H1 (cell line): Measurements from ENCODE around the gene SESN3. TPM values are rescaled to one million over a fixed set of nuclear protein-coding genes. Genes with fewer than 3 reads are reported as not detected.

Experiments
- CTCF ChIA-PET: fragments of 300-600 bp; sonication (Branson Sonifier 250); formaldehyde crosslinking; loops from one replicate; lab custom pipeline; 2021; ENCODE audit not compliant: partially characterized antibody; lab: Charles Lee
- POLR2A ChIA-PET: fragments of 300-600 bp; sonication (Branson Sonifier 250); formaldehyde crosslinking; loops from one replicate; lab custom pipeline; 2021; ENCODE audit warnings: inconsistent platforms; ENCODE audit not compliant: partially characterized antibody; lab: Charles Lee
- DNase-seq, 2 experiments: peaks; one replicate each; pipeline versions ENCODE4 v3.0.0 to v3.0.0-alpha.2; 2010 to 2022; ENCODE audit warnings: low spot score in 2 of 2, low read depth in 1 of 2, mixed read lengths in 1 of 2
- FAIRE-seq: peaks from 2 replicates; lab custom pipeline; 2011; peaks lifted over from hg19 to GRCh38; lab: Jason Lieb, UNC
- H2AFZ ChIP-seq: 2 replicates; pipeline ENCODE4 v1.8.1; 2012; ENCODE audit warnings: low read length, inconsistent platforms
- H2AK5ac ChIP-seq: 2 replicates; pipeline ENCODE4 v1.6.1; 2013; ENCODE audit warnings: low read depth, low read length
- H2BK120ac ChIP-seq: replicated peaks from 2 replicates; pipeline ENCODE3; 2013; ENCODE audit warnings: low read depth, low read length, inconsistent platforms
- H2BK12ac ChIP-seq: 2 replicates; pipeline ENCODE4 v1.6.1; 2013; ENCODE audit warnings: low read depth, low read length
- H2BK15ac ChIP-seq: 2 replicates; pipeline ENCODE4 v1.6.1; 2013; ENCODE audit warnings: low read length
- H2BK20ac ChIP-seq: 2 replicates; pipeline ENCODE4 v1.6.1; 2013; ENCODE audit warnings: low read length
- H2BK5ac ChIP-seq: 2 replicates; pipeline ENCODE4 v1.6.1; 2013; ENCODE audit warnings: low read depth, low read length
- H3K14ac ChIP-seq: 2 replicates; pipeline ENCODE4 v1.6.1; 2013; ENCODE audit warnings: inconsistent platforms; ENCODE audit not compliant: insufficient read length
- H3K18ac ChIP-seq: 2 replicates; pipeline ENCODE4 v1.6.1; 2013; ENCODE audit warnings: low read length; ENCODE audit errors: extremely low read depth
- H3K23ac ChIP-seq: 2 replicates; pipeline ENCODE4 v1.6.1; 2013; ENCODE audit warnings: inconsistent platforms; ENCODE audit not compliant: insufficient read length
- H3K23me2 ChIP-seq: 2 replicates; pipeline ENCODE4 v1.6.1; 2013; ENCODE audit warnings: low read depth, low read length
- H3K27ac ChIP-seq: 2 replicates; pipeline ENCODE4 v1.6.1; 2011; ENCODE audit warnings: low read depth, low read length, inconsistent platforms
- H3K27me3 ChIP-seq, 4 experiments: replicated peaks in 1 of 4; 1 replicate in 1 of 4; 2 replicates in 3 of 4; pipeline versions ENCODE4 v1.6.1 to v1.8.1; 2011 to 2013; ENCODE audit warnings: low read length in 3 of 4, mild to moderate bottlenecking in 3 of 4, inconsistent platforms in 2 of 4, mixed read lengths in 2 of 4, moderate library complexity in 1 of 4; ENCODE audit not compliant: control insufficient read depth in 3 of 4, insufficient read depth in 3 of 4; ENCODE audit errors: extremely low read depth in 1 of 4
- H3K36me3 ChIP-seq, 4 experiments: 2 replicates each; pipeline versions ENCODE4 v1.6.1 to v1.8.1; 2011 to 2013; ENCODE audit warnings: mild to moderate bottlenecking in 4 of 4, low read length in 3 of 4, moderate library complexity in 2 of 4, control low read depth in 1 of 4, inconsistent platforms in 1 of 4; ENCODE audit not compliant: insufficient read depth in 4 of 4, control insufficient read depth in 2 of 4
- H3K4ac ChIP-seq: replicated peaks from 2 replicates; pipeline ENCODE3; 2013; ENCODE audit warnings: low read length, low read depth, mixed read lengths, inconsistent platforms; ENCODE audit not compliant: insufficient read length
- H3K4me1 ChIP-seq, 4 experiments: replicated peaks in 1 of 4; 1 replicate in 1 of 4; 2 replicates in 3 of 4; pipeline versions ENCODE4 v1.6.1 to v1.8.1; 2011 to 2013; ENCODE audit warnings: low read length in 3 of 4, inconsistent platforms in 2 of 4, mixed read lengths in 1 of 4; ENCODE audit not compliant: insufficient read depth in 4 of 4, control insufficient read depth in 3 of 4
- H3K4me2 ChIP-seq, 2 experiments: 2 replicates each; pipeline versions ENCODE4 v1.6.1 to v1.8.1; 2011 to 2013; ENCODE audit warnings: low read depth in 2 of 2, low read length in 2 of 2, control low read depth in 1 of 2, inconsistent platforms in 1 of 2, mild to moderate bottlenecking in 1 of 2; ENCODE audit not compliant: insufficient read depth in 1 of 2
- H3K4me3 ChIP-seq, 4 experiments: fragments of 200-600, 300-600 bp in 1 of 4; sonication (generic), shearing (Covaris generic), sonication (Bioruptor Twin) in 1 of 4; 2 replicates each; pipeline versions ENCODE4 v1.5.1 to v1.8.1; 2011 to 2016; ENCODE audit warnings: low read length in 4 of 4, low read depth in 3 of 4, control low read depth in 2 of 4, inconsistent platforms in 2 of 4, mild to moderate bottlenecking in 2 of 4, mixed read lengths in 1 of 4, moderate library complexity in 1 of 4; ENCODE audit not compliant: insufficient read depth in 2 of 4; ENCODE audit errors: extremely low read depth in 1 of 4
- H3K56ac ChIP-seq: replicated peaks from 2 replicates; pipeline ENCODE3; 2013; ENCODE audit warnings: low read depth, mild to moderate bottlenecking, mixed read lengths, low read length, inconsistent platforms; ENCODE audit not compliant: insufficient read length
- H3K79me1 ChIP-seq: 2 replicates; pipeline ENCODE4 v1.6.1; 2013; ENCODE audit warnings: low read depth, low read length, control low read depth
- H3K79me2 ChIP-seq, 2 experiments: 2 replicates each; pipeline versions ENCODE4 v1.6.1 to v1.8.1; 2012 to 2013; ENCODE audit warnings: low read length in 2 of 2, mild to moderate bottlenecking in 2 of 2, inconsistent platforms in 1 of 2; ENCODE audit not compliant: insufficient read depth in 2 of 2, control insufficient read depth in 1 of 2
- H3K9ac ChIP-seq, 4 experiments: replicated peaks in 1 of 4; 1 replicate in 1 of 4; 2 replicates in 3 of 4; pipeline versions ENCODE4 v1.6.1 to v1.8.1; 2011 to 2013; ENCODE audit warnings: low read depth in 3 of 4, low read length in 3 of 4, control low read depth in 2 of 4, mild to moderate bottlenecking in 2 of 4, moderate library complexity in 2 of 4, inconsistent platforms in 1 of 4; ENCODE audit errors: extremely low read depth in 1 of 4
- H3K9me3 ChIP-seq, 2 experiments: 2 replicates each; pipeline versions ENCODE4 v1.6.1 to v1.8.1; 2012 to 2013; ENCODE audit warnings: mild to moderate bottlenecking in 2 of 2, moderate library complexity in 2 of 2, control low read depth in 1 of 2, inconsistent platforms in 1 of 2, low read depth in 1 of 2, low read length in 1 of 2, mixed read lengths in 1 of 2; ENCODE audit not compliant: insufficient read depth in 2 of 2
- H4K20me1 ChIP-seq, 2 experiments: replicated peaks in 1 of 2; 2 replicates each; pipeline versions ENCODE3 to v1.8.1; 2011 to 2013; ENCODE audit warnings: inconsistent platforms in 2 of 2, low read length in 2 of 2, mild to moderate bottlenecking in 1 of 2; ENCODE audit not compliant: insufficient read depth in 2 of 2, control insufficient read depth in 1 of 2
- H4K5ac ChIP-seq: 2 replicates; pipeline ENCODE4 v1.6.1; 2013; ENCODE audit warnings: low read length, low read depth, mixed read lengths, inconsistent platforms; ENCODE audit not compliant: insufficient read length
- H4K8ac ChIP-seq: 2 replicates; pipeline ENCODE4 v1.8.0; 2013; ENCODE audit warnings: mild to moderate bottlenecking, moderate library complexity, low read length, inconsistent platforms; ENCODE audit not compliant: insufficient read depth; ENCODE audit errors: extremely low read depth
- H4K91ac ChIP-seq: replicated peaks from 2 replicates; pipeline ENCODE3; 2013; ENCODE audit warnings: low read length, mixed read lengths, inconsistent platforms; ENCODE audit not compliant: insufficient read length
- CBX8 ChIP-seq: fragments of 300-800, 300-1000 bp; sonication (generic); IDR thresholded peaks from 2 replicates; pipeline ENCODE4 v1.7.1; 2016; ENCODE audit warnings: low read depth, low read length, borderline replicate concordance
- CTCF ChIP-seq, 3 experiments: IDR thresholded peaks; 1 replicate in 2 of 3; 2 replicates in 1 of 3; pipeline versions ENCODE4 v1.5.1 to v1.6.1; 2011; ENCODE audit warnings: low read length in 3 of 3, mild to moderate bottlenecking in 3 of 3, inconsistent platforms in 2 of 3, low read depth in 1 of 3, moderate library complexity in 1 of 3; ENCODE audit not compliant: insufficient read depth in 1 of 3; ENCODE audit errors: control extremely low read depth in 1 of 3
- E2F6 ChIP-seq: IDR thresholded peaks from 2 replicates; pipeline ENCODE4 v1.6.1; 2012; ENCODE audit warnings: inconsistent platforms
- EGR1 ChIP-seq: IDR thresholded peaks from 2 replicates; pipeline ENCODE4 v1.6.1; 2011; ENCODE audit warnings: low read depth, low read length, borderline replicate concordance
- JUND ChIP-seq: IDR thresholded peaks from 2 replicates; pipeline ENCODE4 v1.6.1; 2011; ENCODE audit warnings: mild to moderate bottlenecking, improper control_type of control experiment, low read length
- KDM4A ChIP-seq: IDR thresholded peaks from one replicate; pipeline ENCODE4 v1.7.1; 2012; ENCODE audit warnings: low read depth, mild to moderate bottlenecking, moderate library complexity, low read length, inconsistent platforms; ENCODE audit not compliant: severe bottlenecking
- SIN3A ChIP-seq, 2 experiments: IDR thresholded peaks in 1 of 2; conservative IDR thresholded peaks in 1 of 2; 2 replicates each; pipeline ENCODE4 v1.6.1; 2011 to 2012; ENCODE audit warnings: low read length in 2 of 2, improper control_type of control experiment in 1 of 2, low read depth in 1 of 2, mild to moderate bottlenecking in 1 of 2
- TCF12 ChIP-seq: IDR thresholded peaks from 2 replicates; pipeline ENCODE4 v1.6.1; 2011; ENCODE audit warnings: low read depth, mild to moderate bottlenecking, low read length
- TEAD4 ChIP-seq: IDR thresholded peaks from 2 replicates; pipeline ENCODE4 v1.6.1; 2012; ENCODE audit warnings: low read depth, low read length, inconsistent platforms, mixed read lengths
- polyA plus RNA-seq, 7 experiments: library from polyadenylated mRNA; depleted of rRNA in 3 of 7; stranded (reverse) in 5 of 7; unstranded in 2 of 7; fragments of >200 nt in 5 of 7; fragments of 200-250 nt in 2 of 7; gene quantifications; 1 replicate in 5 of 7; 2 replicates in 1 of 7; 4 replicates in 1 of 7; pipeline versions ENCODE4 v1.2.1 to v1.2.3, GENCODE V29; 2011 to 2013; ENCODE audit warnings: missing spikeins in 2 of 7, mixed read lengths in 2 of 7
- total RNA-seq: library from RNA; stranded (reverse); fragmentation: NEBNext Ultra II Directional; extraction: Animal tissue kit (Norgen Biotek cat#: 25700); gene quantifications from 2 replicates; pipeline ENCODE4 v1.2.1, GENCODE V29; 2021

SESN3 gene
- total and polyA plus RNA-seq, 2 of the 8 experiments (the other 6 are each of a cell fraction or from before 2014, with no cell fraction given), result 10.2 to 31.1 TPM

GRCh38 chr11:95148938-95149337, 82.1 kb downstream of the SESN3 start (continued):
- TF ChIP-seq EGR1, result no peak
- TF ChIP-seq, all 59 proteins: peak for 0

GRCh38 chr11:95148406-95148805, 82.6 kb downstream of the SESN3 start:
- H3K56ac ChIP-seq, result no peak overlapping the region
- H3K9ac ChIP-seq, result no peak overlapping the region
- no peak overlapping the region for H3K4me3 ChIP-seq
- no peak overlapping the region for H3K4me2 ChIP-seq
- H4K8ac ChIP-seq, result no peak overlapping the region
- no peak overlapping the region for H3K23ac ChIP-seq
- H3K23me2 ChIP-seq, result peaks cover 15% of the 10 kb centered on the region; the same call in 1 of the 2 replicates
- no peak overlapping the region for H2BK12ac ChIP-seq
- H3K4me1 ChIP-seq, result peaks cover 3 to 5% (median 4%) of the 10 kb centered on the region in 4 experiments; a peak in 6 of 7 replicates
- FAIRE-seq (no peak), DNase-seq (no peak)
- no peak overlapping the region for H3K4ac ChIP-seq
- no peak overlapping the region for H4K91ac ChIP-seq
- no peaks in the 10 kb centered on the region for H3K9me3 ChIP-seq
- H2BK5ac ChIP-seq, result no peak overlapping the region
- H3K27ac ChIP-seq, result no peak overlapping the region
- peaks cover 15 to 57% (median 41%) of the 10 kb centered on the region in 4 experiments for H3K27me3 ChIP-seq
- H4K20me1 ChIP-seq, result no peaks in the 10 kb centered on the region
- H2AK5ac ChIP-seq, result no peak overlapping the region
- no peak overlapping the region for H2BK15ac ChIP-seq
- H3K14ac ChIP-seq, result no peak overlapping the region
- ChIA-PET POLR2A (no interaction called here), CTCF (interaction anchor here (0.7 to 17.5 kb wide), 9 partner anchors 10 to 616 kb away, joined by 3 to 407 read pairs (median 4); partner anchors contain the start of gene ENDOD1)
- H3K18ac ChIP-seq, result no peak overlapping the region
- H2BK20ac ChIP-seq, result no peak overlapping the region
- H3K79me2 ChIP-seq, result no peaks in the 10 kb centered on the region
- H3K79me1 ChIP-seq, result no peaks in the 10 kb centered on the region
- no peak overlapping the region for H2AFZ ChIP-seq
- no peak overlapping the region for H2BK120ac ChIP-seq
- no peak overlapping the region for H4K5ac ChIP-seq
- no peaks in the 10 kb centered on the region for H3K36me3 ChIP-seq
- TF ChIP-seq TEAD4 (no peak), CTCF (IDR thresholded peaks at IDR 0.05; ENCODE audit: control extremely low read depth in 1 of 3, insufficient read depth in 1 of 3, low read depth in 1 of 3, low read length in 3 of 3) (no peak), JUND (no peak), TCF12 (no peak), SIN3A (conservative IDR thresholded peaks at IDR 0.05 in 1 of 2, IDR thresholded peaks at IDR 0.05 in 1 of 2; ENCODE audit: low read depth in 1 of 2, low read length in 2 of 2) (no peak), CBX8 (no peak), KDM4A (no peak), E2F6 (no peak)
